GM06990 (cell line): ENCODE measurements around the gene TMEM91.

Experiments used
- DNase-seq: peaks from one replicate; pipeline ENCODE4 v3.0.0-alpha.2; 2011; ENCODE audit not compliant: insufficient read length; ENCODE audit errors: extremely low read depth
- H3K27me3 ChIP-seq: replicated peaks from 2 replicates; pipeline ENCODE4 v1.6.0; 2011; ENCODE audit warnings: low read length; ENCODE audit not compliant: control insufficient read depth, insufficient read depth
- H3K36me3 ChIP-seq: 2 replicates; pipeline ENCODE4 v1.5.1; 2011; ENCODE audit warnings: low read length; ENCODE audit not compliant: control insufficient read depth, insufficient read depth
- H3K4me3 ChIP-seq: replicated peaks from 2 replicates; pipeline ENCODE4 v1.5.1; 2011; ENCODE audit warnings: low read depth, mild to moderate bottlenecking, control low read depth, low read length
- CTCF ChIP-seq: IDR thresholded peaks from 2 replicates; pipeline ENCODE4 v1.5.1; 2011; ENCODE audit warnings: low read length, control low read depth, mild to moderate bottlenecking, inconsistent platforms; ENCODE audit not compliant: insufficient read depth, poor library complexity, severe bottlenecking

TMEM91 gene

GRCh38 chr19:41355035-41355434 is 21.3 kb upstream of the TMEM91 start:
- no peak for DNase-seq
- no peaks in the 10 kb centered on the region for H3K36me3 ChIP-seq
- no peak overlapping the region for H3K4me3 ChIP-seq
- H3K27me3 ChIP-seq, result no peaks in the 10 kb centered on the region
- no peak for TF ChIP-seq CTCF

DNA sequence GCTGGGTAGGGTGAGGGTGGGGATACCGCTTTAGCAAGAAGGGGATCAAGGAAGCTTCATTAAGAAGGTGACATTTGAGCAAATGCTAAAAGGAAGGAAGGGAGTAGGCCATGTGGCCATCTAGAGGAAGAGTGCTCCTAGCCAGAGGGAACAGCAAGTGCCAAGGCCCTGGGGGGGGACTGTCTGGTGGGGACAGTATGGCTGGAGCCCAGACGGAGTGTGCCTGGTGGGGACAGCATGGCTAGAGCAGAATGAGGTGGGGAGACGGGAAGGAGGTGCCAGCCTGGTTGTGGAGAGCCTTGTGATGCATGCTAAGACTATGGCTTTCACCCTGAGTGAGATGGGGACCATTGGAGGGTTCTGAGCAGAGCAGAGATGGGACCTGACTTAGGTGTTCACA is 20.5 kb upstream of the TMEM91 start:
- H3K27me3 ChIP-seq, result no peaks in the 10 kb centered on the region
- no peaks in the 10 kb centered on the region for H3K36me3 ChIP-seq
- no peak for DNase-seq
- no peak for TF ChIP-seq CTCF
- no peak overlapping the region for H3K4me3 ChIP-seq

- H3K4me3 ChIP-seq, result no peak overlapping the region
- no peaks in the 10 kb centered on the region for H3K36me3 ChIP-seq
- DNase-seq, result no peak
- no peaks in the 10 kb centered on the region for H3K27me3 ChIP-seq
- TF ChIP-seq CTCF, result no peak
These were observed 19.2 kb upstream of the TMEM91 start for GRCh38 chr19:41356984-41357739.

- H3K4me3 ChIP-seq, result no peak overlapping the region
- DNase-seq, result no peak
- H3K36me3 ChIP-seq, result no peaks in the 10 kb centered on the region
- no peaks in the 10 kb centered on the region for H3K27me3 ChIP-seq
- no peak for TF ChIP-seq CTCF
These were observed 18.6 kb upstream of the TMEM91 start for GRCh38 chr19:41357746-41358145.

DNA sequence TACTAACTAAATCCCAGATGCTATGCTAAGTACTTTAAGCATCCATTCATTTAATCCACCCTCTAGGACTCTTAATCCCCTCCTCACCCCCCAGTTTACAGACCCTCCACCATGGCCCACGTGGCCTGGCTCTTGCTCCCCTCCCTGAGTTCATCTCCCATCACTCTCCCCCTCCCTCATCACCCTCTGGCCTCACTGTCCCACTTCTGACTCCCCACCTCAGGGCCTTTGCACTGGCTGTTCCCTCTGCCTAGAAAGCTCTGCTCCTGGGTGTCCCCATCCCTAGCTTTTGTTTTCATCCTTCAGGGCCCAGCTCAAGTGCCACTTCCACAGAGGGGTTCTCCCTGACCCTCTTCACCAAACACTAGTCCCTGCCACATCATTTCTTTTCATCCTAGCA is 16.6 kb upstream of the TMEM91 start:
- no peak for TF ChIP-seq CTCF
- no peak overlapping the region for H3K4me3 ChIP-seq
- no peaks in the 10 kb centered on the region for H3K36me3 ChIP-seq
- no peaks in the 10 kb centered on the region for H3K27me3 ChIP-seq
- DNase-seq, result no peak
